GM21526 (cell line): ENCODE results near the gene FGD5.

Experiments used
- ATAC-seq: cut with Tn5 transposase; IDR thresholded peaks from one replicate; pipeline ENCODE4 v1.9.1; 2021; ENCODE audit warnings: moderate library complexity; ENCODE audit not compliant: unreplicated experiment, low FRiP score

FGD5 gene

GRCh38 chr3:14867936-14868570 lies 49.3 kb downstream of the FGD5 start:
- ATAC-seq: no peak

GRCh38 chr3:14869917-14870782 lies 51.4 kb downstream of the FGD5 start:
- ATAC-seq: no peak

GRCh38 chr3:14870783-14871060 lies 52.0 kb downstream of the FGD5 start:
- ATAC-seq: no peak

- ATAC-seq: no peak
Observed at GRCh38 chr3:14871456-14872200, 52.9 kb downstream of the FGD5 start.

- no peak for ATAC-seq
Observed at GRCh38 chr3:14872706-14873105, 53.9 kb downstream of the FGD5 start.

GRCh38 chr3:14874784-14875183 lies 56.0 kb downstream of the FGD5 start:
- ATAC-seq: no peak

GRCh38 chr3:14875411-14876175 lies 56.8 kb downstream of the FGD5 start:
- no peak for ATAC-seq

- ATAC-seq: no peak
Observed at GRCh38 chr3:14876921-14877333, 58.2 kb downstream of the FGD5 start.

GRCh38 chr3:14877469-14877868 lies 58.7 kb downstream of the FGD5 start:
- no peak for ATAC-seq

GRCh38 chr3:14879211-14879874 lies 60.6 kb downstream of the FGD5 start:
- no peak for ATAC-seq

GRCh38 chr3:14880447-14881106 lies 61.8 kb downstream of the FGD5 start:
- ATAC-seq: no peak

GRCh38 chr3:14883226-14883625 lies 64.5 kb downstream of the FGD5 start:
- no peak for ATAC-seq

- ATAC-seq: no peak
Observed at GRCh38 chr3:14884665-14885064, 65.9 kb downstream of the FGD5 start.

GRCh38 chr3:14885307-14885706 lies 66.5 kb downstream of the FGD5 start:
- ATAC-seq: no peak

- ATAC-seq: no peak
Observed at GRCh38 chr3:14886101-14886500, 67.3 kb downstream of the FGD5 start.

GRCh38 chr3:14889205-14889604 lies 70.4 kb downstream of the FGD5 start:
- ATAC-seq: no peak

GRCh38 chr3:14889943-14890342 lies 71.2 kb downstream of the FGD5 start:
- no peak for ATAC-seq

GRCh38 chr3:14890476-14890875 lies 71.7 kb downstream of the FGD5 start:
- ATAC-seq: no peak
